ENCODE data around the gene DCTN1.

GRCh38 chr2:74333896-74334586 lies 46.1 kb downstream of the DCTN1 start:
- TF ChIP-seq POLR2A (IDR thresholded peaks at IDR 0.05; ENCODE audit: low read depth, low read length): no peak
- TF ChIP-seq TAF1 (IDR thresholded peaks at IDR 0.05; ENCODE audit: borderline replicate concordance, low read depth, low read length): no peak
- TF ChIP-seq POLR2AphosphoS5 (IDR thresholded peaks at IDR 0.05; ENCODE audit: low read depth, low read length): no peak
